Esophagus muscularis mucosa (tissue), 3 donors: ENCODE data around the gene SALL1.

Source experiments
- POLR2A ChIP-seq: fragments of 450-650 bp; IDR thresholded peaks from one replicate; pipeline ENCODE4 v1.6.1; 2017; ENCODE audit warnings: antibody characterized with exemption, moderate library complexity, mild to moderate bottlenecking, low read depth
- TF ChIP-seq, protein P1 (sequence below), 3 experiments: fragments of 200-600 bp in 2 of 3; fragments of 450-650 bp in 1 of 3; sonication (generic) in 2 of 3; IDR thresholded peaks; one replicate each; pipeline ENCODE4 v1.5.1; 2017 to 2019; ENCODE audit warnings: antibody characterized with exemption in 3 of 3, mild to moderate bottlenecking in 2 of 3, moderate library complexity in 1 of 3

GRCh38 chr16:51151961-51152663 lies 1.0 kb upstream of the SALL1 start:
- TF ChIP-seq POLR2A, result no peak
- TF ChIP-seq, protein P1, sequence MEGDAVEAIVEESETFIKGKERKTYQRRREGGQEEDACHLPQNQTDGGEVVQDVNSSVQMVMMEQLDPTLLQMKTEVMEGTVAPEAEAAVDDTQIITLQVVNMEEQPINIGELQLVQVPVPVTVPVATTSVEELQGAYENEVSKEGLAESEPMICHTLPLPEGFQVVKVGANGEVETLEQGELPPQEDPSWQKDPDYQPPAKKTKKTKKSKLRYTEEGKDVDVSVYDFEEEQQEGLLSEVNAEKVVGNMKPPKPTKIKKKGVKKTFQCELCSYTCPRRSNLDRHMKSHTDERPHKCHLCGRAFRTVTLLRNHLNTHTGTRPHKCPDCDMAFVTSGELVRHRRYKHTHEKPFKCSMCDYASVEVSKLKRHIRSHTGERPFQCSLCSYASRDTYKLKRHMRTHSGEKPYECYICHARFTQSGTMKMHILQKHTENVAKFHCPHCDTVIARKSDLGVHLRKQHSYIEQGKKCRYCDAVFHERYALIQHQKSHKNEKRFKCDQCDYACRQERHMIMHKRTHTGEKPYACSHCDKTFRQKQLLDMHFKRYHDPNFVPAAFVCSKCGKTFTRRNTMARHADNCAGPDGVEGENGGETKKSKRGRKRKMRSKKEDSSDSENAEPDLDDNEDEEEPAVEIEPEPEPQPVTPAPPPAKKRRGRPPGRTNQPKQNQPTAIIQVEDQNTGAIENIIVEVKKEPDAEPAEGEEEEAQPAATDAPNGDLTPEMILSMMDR (IDR thresholded peaks at IDR 0.05), result no peak
